Measurements from ENCODE around the gene NEK10. TPM values are rescaled to one million over a fixed set of nuclear protein-coding genes. Genes with fewer than 3 reads are reported as not detected.

Gene NEK10
- total and polyA plus RNA-seq, 2 of the 4 experiments (the other 2 are of a cell fraction) = 2.2 to 6.6 TPM

DNA sequence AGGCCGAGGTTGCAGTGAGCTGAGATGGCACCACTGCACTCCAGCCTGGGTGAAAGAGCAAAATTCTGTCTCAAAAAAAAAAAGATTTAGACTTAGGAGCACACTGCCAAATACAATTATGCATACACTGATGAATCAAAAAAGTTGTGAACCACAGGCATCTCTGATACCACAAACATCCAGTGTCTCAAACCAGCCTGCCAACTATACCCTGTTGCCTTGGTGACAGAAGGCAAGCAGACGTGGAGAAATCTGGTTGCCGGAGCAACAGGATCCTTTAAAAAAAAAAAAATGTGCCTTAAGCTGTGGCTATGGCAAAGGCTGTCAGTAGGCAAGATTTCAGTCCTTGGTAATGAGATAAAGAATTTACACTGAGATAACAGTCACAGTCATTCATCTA, 202.3 kb downstream of the NEK10 start:
- no CpG with 5 or more reads among the region's 3 CpGs for WGBS, 2 experiments (ENCODE audit: extremely low coverage in 2 of 2, insufficient read length in 1 of 2)
- TF ChIP-seq MAZ (IDR thresholded peaks at IDR 0.05; ENCODE audit: borderline replicate concordance, low read depth, low read length) = no peak
- peak; percentile 75; the same call in 1 of the 2 replicates for TF ChIP-seq MXI1 (IDR thresholded peaks at IDR 0.05; ENCODE audit: borderline replicate concordance, low read depth, low read length)
- TF ChIP-seq CEBPB (IDR thresholded peaks at IDR 0.05; ENCODE audit: low read depth, low read length) = peak; percentile 53
- no peak for TF ChIP-seq NFE2L2 (IDR thresholded peaks at IDR 0.05; ENCODE audit: low read depth, low read length)
- TF ChIP-seq POLR2A (IDR thresholded peaks at IDR 0.05; ENCODE audit: low read depth, low read length) = no peak
- no peak for TF ChIP-seq MAFK (IDR thresholded peaks at IDR 0.05; ENCODE audit: low read depth, low read length)
- no peak for TF ChIP-seq RCOR1 (IDR thresholded peaks at IDR 0.05; ENCODE audit: insufficient replicate concordance, low read length)

More for the DNA sequence above, 202.3 kb downstream of the NEK10 start:
- ChIA-PET CTCF (interaction anchor here (0.6 kb wide), 1 partner anchor 21 kb away, joined by 3 read pairs; no protein-coding TSS in a partner anchor), POLR2A (ENCODE audit: unreplicated experiment) (no interaction called here)
- Histone ChIP-seq H3K9ac (ENCODE audit: low read depth, low read length) (no peak overlapping the region), H2AFZ (replicated peaks; ENCODE audit: low read length, poor library complexity) (no peak overlapping the region), H3K23ac (ENCODE audit: low read depth, low read length) (no peak overlapping the region), H3K9me3 (ENCODE audit: control insufficient read depth, insufficient read depth, low read length) (no peaks in the 10 kb centered on the region), H3K27ac (ENCODE audit: insufficient read depth, low read length) (no peak overlapping the region), H3K27me3 (ENCODE audit: control insufficient read depth, insufficient read depth, low read length) (no peaks in the 10 kb centered on the region), H3K36me3 (ENCODE audit: control insufficient read depth, insufficient read depth, low read length) (no peaks in the 10 kb centered on the region), H4K91ac (ENCODE audit: insufficient read depth, low read depth, low read length) (no peak overlapping the region), H4K20me1 (ENCODE audit: insufficient read depth, low read length) (no peaks in the 10 kb centered on the region), H4K5ac (ENCODE audit: low read depth, low read length) (no peak overlapping the region), H2BK5ac (ENCODE audit: low read depth, low read length, poor library complexity, severe bottlenecking) (no peak overlapping the region), H3K56ac (ENCODE audit: extremely low read depth, insufficient read depth, low read length) (no peak overlapping the region), H3K4me2 (ENCODE audit: low read depth, low read length) (no peak overlapping the region), H2BK20ac (ENCODE audit: low read depth, low read length) (no peak overlapping the region), H2BK120ac (ENCODE audit: low read depth, low read length) (no peak overlapping the region), H3K4ac (ENCODE audit: low read depth, low read length) (no peak overlapping the region), H3K9me1 (ENCODE audit: insufficient read depth, low read length) (no peaks in the 10 kb centered on the region), H2BK15ac (ENCODE audit: low read depth, low read length) (no peak overlapping the region), H3K79me1 (ENCODE audit: low read depth in 1 of 2, low read length in 2 of 2) (no peaks in the 10 kb centered on the region), H3K4me1 (ENCODE audit: control insufficient read depth, insufficient read depth, low read length) (no peaks in the 10 kb centered on the region), H3K18ac (ENCODE audit: low read depth, low read length) (no peak overlapping the region), H2AK9ac (replicated peaks; ENCODE audit: low read depth, low read length, poor library complexity) (no peak overlapping the region), H3K14ac (replicated peaks; ENCODE audit: low read depth, low read length) (no peak overlapping the region), H2AK5ac (ENCODE audit: low read depth, low read length) (no peak overlapping the region), H4K8ac (ENCODE audit: low read depth in 2 of 2, low read length in 2 of 2) (no peak overlapping the region), H3K4me3 (ENCODE audit: insufficient read depth, low read depth, low read length) (no peak overlapping the region)
- dilution Hi-C loops (cut with HindIII; ENCODE audit: low sequenced_read_pairs, unreplicated experiment) = no loop called here
- no TSS peak for BruUV-seq (replicated peaks)
- ATAC-seq (ENCODE audit: low read depth) (peak; percentile 72), DNase-seq (peak; percentile 91)
- in situ Hi-C loops (cut with MboI; ENCODE audit: low sequenced_read_pairs) = no loop called here
- intact Hi-C loops (cut with micrococcal nuclease) = loop anchor here (10.0 kb wide), 1 partner anchor 1178 kb away; the partner anchor contains the start of genes AZI2 and ZCWPW2
